Raji (cell line): Measurements from ENCODE around the gene BCO1.

Experiments used
- POLR2A ChIP-seq: IDR thresholded peaks from 2 replicates; pipeline ENCODE4 v1.6.1; 2011; ENCODE audit warnings: low read depth, low read length, control low read depth; ENCODE audit not compliant: insufficient read depth

BCO1 gene

DNA sequence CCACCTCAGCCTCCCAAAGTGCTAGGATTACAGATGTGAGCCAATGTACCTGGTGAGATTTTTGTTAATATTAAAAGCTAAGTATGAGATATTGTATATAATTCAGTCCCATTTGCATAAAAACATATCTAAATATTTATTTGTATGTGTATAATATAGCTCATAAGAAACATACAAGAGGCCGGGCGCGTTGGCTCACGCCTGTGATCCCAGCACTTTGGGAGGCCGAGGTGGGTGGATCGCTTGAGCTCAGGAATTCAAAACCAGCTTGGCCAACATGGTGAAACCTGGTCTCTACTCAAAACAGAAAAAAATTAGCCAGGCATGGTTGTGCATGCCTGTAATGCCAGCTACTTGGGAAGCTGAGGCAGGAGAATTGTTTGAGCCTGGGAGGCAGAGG is 16.8 kb upstream of the BCO1 start:
- TF ChIP-seq POLR2A, result no peak

DNA sequence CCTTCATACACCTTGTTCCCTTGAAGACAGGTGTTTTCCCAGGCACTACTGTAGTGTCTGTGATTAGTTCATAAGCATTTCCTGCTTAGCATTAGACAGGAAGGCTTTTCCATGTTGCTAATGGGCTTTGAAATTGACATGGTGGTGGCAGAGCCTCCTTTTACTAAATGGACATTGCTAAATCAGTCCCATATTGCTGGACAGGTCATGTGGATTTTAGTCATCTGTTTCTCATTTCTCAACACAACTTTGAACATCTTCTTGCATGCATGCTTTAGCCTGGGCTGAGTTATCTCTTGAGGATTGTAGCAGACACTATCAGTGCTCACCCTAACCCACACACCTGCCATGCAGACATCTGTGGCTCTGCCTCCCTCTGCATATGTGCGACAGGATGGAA is 13.7 kb upstream of the BCO1 start:
- TF ChIP-seq POLR2A, result no peak

DNA sequence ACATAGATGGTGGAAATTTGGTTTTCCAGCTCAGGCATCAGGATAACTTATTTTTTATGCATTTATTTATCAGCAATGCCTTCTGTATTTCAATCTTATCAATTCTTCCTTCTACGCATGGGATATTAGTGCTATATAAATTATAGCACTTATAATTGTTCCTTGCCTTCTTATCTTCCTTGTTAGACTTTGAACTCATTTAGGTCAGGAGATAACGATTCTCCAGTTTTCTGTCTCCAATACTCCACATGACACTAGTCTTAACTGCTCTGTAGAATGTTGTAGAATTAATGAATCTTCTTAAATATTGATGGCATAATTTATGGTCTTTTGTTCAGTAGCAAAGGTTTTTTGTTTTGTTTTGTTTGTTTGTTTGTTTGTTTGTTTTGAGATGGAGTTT is 10.7 kb upstream of the BCO1 start:
- no peak for TF ChIP-seq POLR2A

GRCh38 chr16:81229811-81230210 is 8.7 kb upstream of the BCO1 start:
- no peak for TF ChIP-seq POLR2A

DNA sequence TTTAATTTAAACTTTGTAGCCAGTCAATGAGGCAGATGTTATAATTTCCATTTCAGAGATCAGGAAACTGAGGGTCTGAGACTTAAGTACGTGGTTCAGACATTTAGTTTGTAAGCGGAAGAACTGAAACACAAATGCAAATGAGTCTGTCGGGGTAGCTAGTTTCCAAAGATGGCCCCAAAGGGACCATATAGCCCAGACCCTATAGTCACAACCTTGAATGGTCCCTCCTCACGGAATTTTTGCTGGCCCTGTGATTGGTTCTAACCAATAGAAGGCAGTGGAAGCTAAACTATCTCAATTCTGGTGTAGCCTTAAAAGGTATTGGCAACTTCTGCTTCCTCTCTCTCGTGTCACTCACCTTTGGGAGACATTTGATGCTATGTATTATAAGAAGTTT is 7.5 kb upstream of the BCO1 start:
- no peak for TF ChIP-seq POLR2A

DNA sequence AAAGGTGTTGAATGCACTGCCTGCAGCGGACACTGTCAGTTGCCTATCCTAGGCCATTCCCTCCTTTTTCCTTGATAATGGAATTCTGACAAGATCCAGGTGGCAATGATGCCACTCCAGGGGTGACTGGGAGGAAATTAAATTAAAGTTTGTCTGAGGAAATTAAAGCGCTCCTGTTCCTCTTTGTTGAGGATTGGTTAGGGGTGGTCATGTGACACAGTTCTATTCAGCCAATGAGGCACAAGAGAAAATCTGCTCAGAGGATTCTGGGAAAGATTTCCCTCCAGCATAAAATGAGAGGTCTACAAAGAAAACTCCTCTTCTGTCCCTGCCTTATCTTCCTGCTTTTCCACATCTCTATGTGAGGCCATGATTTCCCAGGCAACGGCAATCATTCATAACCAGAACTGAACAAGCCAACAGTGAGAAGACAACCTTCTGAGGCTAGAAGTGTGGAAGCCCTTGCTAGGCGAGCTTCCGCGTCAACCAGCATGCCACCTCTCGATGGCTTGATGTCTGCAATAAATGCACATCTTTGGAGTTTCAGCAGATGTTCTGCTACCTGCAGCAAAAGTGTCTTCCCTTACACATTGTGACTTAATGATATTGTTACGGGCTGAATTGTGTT is 5.6 kb upstream of the BCO1 start:
- TF ChIP-seq POLR2A, result no peak

- no peak for TF ChIP-seq POLR2A
Observed at GRCh38 chr16:81237282-81237681, 1.2 kb upstream of the BCO1 start.

- no peak for TF ChIP-seq POLR2A
Observed at GRCh38 chr16:81237942-81238295, 570 bp upstream of the BCO1 start.

GRCh38 chr16:81239367-81240121 is 1.1 kb downstream of the BCO1 start:
- no peak for TF ChIP-seq POLR2A

DNA sequence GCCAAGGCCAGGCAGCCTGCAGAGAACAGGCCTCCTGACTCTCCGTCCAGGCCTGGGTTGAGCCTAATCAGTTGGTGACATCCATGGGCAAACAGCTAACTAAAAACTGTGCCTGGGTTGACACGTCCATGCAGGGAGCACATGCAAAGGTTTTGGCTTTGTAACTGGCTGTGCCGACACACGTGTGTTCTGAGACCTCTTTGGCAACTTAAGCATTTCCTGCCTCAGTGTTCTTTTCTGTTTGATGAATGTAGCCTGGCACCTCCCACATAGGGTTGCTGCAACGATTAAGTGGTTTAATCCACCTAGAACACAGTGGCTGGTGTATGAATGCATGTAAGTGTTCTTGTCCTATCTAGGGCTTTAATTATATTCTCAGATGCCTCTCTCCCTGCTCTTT is 3.2 kb downstream of the BCO1 start:
- no peak for TF ChIP-seq POLR2A

DNA sequence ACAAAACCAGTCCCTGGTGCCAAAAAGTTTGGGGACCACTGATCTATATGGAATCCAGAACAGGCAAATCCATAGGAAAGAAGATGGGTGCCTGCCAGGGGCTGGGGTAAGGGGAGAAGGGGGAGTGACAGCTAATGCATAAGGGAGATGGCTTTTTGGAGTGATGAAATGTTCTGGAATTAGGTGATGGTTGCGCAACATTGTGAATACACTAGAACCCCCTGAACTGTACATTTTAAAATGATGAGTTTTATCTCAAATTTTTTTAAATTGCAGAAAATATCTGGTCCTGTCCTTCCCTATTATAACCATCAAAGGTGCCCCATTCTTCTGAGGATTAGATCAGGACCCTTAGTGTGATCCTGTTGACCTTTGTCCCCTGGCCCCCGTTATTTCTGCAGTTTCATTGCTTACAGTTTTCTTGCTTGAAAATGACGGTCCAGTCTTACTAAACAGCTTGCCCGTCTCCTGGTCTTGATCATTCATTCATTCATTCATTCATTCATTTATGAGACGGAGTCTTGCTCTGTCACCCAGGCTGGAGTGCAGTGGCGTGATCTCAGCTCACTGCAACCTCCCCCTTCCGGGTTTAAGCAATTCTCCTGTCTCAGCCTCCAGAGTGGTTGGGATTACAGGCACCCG is 4.6 kb downstream of the BCO1 start:
- TF ChIP-seq POLR2A, result no peak

DNA sequence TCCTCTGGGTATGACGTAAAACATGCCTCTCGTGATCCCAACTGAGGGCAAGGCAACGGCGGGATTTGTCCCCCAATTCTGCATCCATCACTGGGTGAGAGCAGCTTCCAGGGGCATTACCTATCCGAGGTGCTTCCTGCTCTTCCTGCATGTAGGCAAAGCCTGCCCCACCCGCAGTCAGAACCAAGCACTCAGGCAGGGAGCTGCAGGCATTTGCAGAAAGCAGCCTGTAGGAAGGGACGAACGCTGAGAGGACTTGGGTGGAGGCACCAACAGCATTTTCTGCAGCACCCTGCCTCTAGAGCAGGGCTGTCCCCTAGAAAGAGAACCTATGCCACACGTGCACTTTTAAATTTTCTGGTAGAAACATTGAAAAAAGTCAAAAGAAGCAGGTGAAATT is 5.5 kb downstream of the BCO1 start:
- TF ChIP-seq POLR2A, result no peak

DNA sequence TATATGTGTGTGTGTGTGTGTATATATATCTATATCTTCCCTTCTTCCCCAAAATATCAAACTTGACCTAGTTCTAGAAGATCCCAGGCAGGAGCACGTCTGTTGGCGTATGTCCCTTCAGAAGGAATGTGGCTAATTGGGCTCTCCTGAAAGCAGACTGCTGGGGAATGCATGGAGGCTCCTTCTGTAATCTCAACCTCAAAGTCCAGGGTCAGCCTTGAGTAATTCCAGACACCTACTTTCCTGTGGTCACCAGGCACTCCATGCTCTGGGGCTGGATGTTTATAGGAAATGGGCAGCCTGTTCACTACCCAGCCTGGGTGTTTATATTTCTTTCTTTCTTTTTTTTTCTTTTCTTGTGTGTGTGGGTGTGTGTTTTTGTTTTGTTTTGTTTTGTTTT is 13.4 kb downstream of the BCO1 start:
- no peak for TF ChIP-seq POLR2A

GRCh38 chr16:81253141-81253540 is 14.7 kb downstream of the BCO1 start:
- no peak for TF ChIP-seq POLR2A

GRCh38 chr16:81254922-81255526 is 16.5 kb downstream of the BCO1 start:
- no peak for TF ChIP-seq POLR2A

GRCh38 chr16:81259916-81260315 is 21.4 kb downstream of the BCO1 start:
- TF ChIP-seq POLR2A, result no peak
